Measurements from ENCODE around the gene FAM120A. TPM values are rescaled to one million over a fixed set of nuclear protein-coding genes. Genes with fewer than 3 reads are reported as not detected.

The FAM120A gene
- total RNA-seq, 2 experiments from 2014 or later = 115 to 154 TPM

- ChIA-PET POLR2A (interaction anchor here (1.1 to 1.9 kb wide), 3 partner anchors 11 to 113 kb away, joined by 3 to 6 read pairs (median 6); no protein-coding TSS in a partner anchor), CTCF (interaction anchor here (0.9 to 2.0 kb wide), 4 partner anchors 11 to 343 kb away, joined by 3 to 14 read pairs (median 8); no protein-coding TSS in a partner anchor)
- no peaks in the 10 kb centered on the region for H3K27me3 Mint-ChIP-seq
- intact Hi-C loops (cut with DNase I, micrococcal nuclease) = loop anchor here (1.0 to 10.0 kb wide), 14 partner anchors 48 to 1865 kb away; partner anchors contain the start of genes CARD19 (in 1 of the 2), CENPP (in 1 of the 2), FANCC (in 1 of the 2) and IARS1 (in 1 of the 2)
- peak overlapping the region; percentile 96 for H3K27ac Mint-ChIP-seq
- ATAC-seq (peak; percentile 0), DNase-seq (no peak)
- H3K36me3 Mint-ChIP-seq (ENCODE audit: low read depth) = peaks cover 41% of the 10 kb centered on the region
- H3K4me1 Mint-ChIP-seq = peaks cover 42% of the 10 kb centered on the region
- peak overlapping the region; percentile 89 for H3K4me3 Mint-ChIP-seq
- H3K9me3 Mint-ChIP-seq (ENCODE audit: low read depth) = no peaks in the 10 kb centered on the region
Measured at GRCh38 chr9:93452710-93453046, 1.2 kb downstream of the FAM120A start.

- CTCF ChIA-PET = interaction anchor here (0.6 to 2.0 kb wide), 7 partner anchors 11 to 344 kb away, joined by 3 to 14 read pairs (median 4); no protein-coding TSS in a partner anchor
- peaks cover 44% of the 10 kb centered on the region for H3K36me3 Mint-ChIP-seq (ENCODE audit: low read depth)
Measured at GRCh38 chr9:93453047-93453914, 1.8 kb downstream of the FAM120A start, which contains the start of gene FAM120AOS. TSS of gene FAM120AOS (minus strand) at chr9:93453581. CDS start at chr9:93452709, 872 bp downstream.

GRCh38 chr9:93456022-93456421, 4.5 kb downstream of the FAM120A start:
- Mint-ChIP-seq H3K4me3 (peak overlapping the region; percentile 50), H3K36me3 (ENCODE audit: low read depth) (peaks cover 33% of the 10 kb centered on the region), H3K27me3 (no peaks in the 10 kb centered on the region), H3K9me3 (ENCODE audit: low read depth) (no peaks in the 10 kb centered on the region), H3K27ac (peak overlapping the region; percentile 70), H3K4me1 (peaks cover 61% of the 10 kb centered on the region)
- DNase-seq (no peak), ATAC-seq (no peak)
- intact Hi-C loops (cut with DNase I, micrococcal nuclease) = loop anchor here (10.0 kb wide), 3 partner anchors 501 to 1161 kb away; partner anchors contain the start of gene IARS1 (in 1 of the 2)
- ChIA-PET CTCF (interaction anchor here (0.5 to 0.9 kb wide), 2 partner anchors 34 to 396 kb away, joined by 3 read pairs; no protein-coding TSS in a partner anchor), POLR2A (no interaction called here)

More at GRCh38 chr9:93453047-93453914, 1.8 kb downstream of the FAM120A start, which contains the start of gene FAM120AOS:
- Mint-ChIP-seq H3K27me3 (no peaks in the 10 kb centered on the region), H3K27ac (peak within 1 kb of the TSS; percentile 96), H3K4me3 (peak within 1 kb of the TSS; percentile 89), H3K9me3 (ENCODE audit: low read depth) (no peaks in the 10 kb centered on the region), H3K4me1 (peaks cover 47% of the 10 kb centered on the region)
- DNase-seq (peak; percentile 92), ATAC-seq (peak; percentile 68)
- POLR2A ChIA-PET = interaction anchor here (0.6 to 1.9 kb wide), 7 partner anchors 10 to 490 kb away, joined by 3 to 6 read pairs (median 3); no protein-coding TSS in a partner anchor
- intact Hi-C loops (cut with DNase I, micrococcal nuclease) = loop anchor here (1.0 to 10.0 kb wide), 14 partner anchors 48 to 1864 kb away; partner anchors contain the start of genes CARD19 (in 1 of the 2), CENPP (in 1 of the 2), FANCC (in 1 of the 2) and IARS1 (in 1 of the 2)

- ATAC-seq (no peak), DNase-seq (no peak)
- ChIA-PET POLR2A (no interaction called here), CTCF (interaction anchor here (0.9 to 1.2 kb wide), 2 partner anchors 34 to 110 kb away, joined by 3 to 5 read pairs; no protein-coding TSS in a partner anchor)
- intact Hi-C loops (cut with DNase I, micrococcal nuclease) = loop anchor here (10.0 kb wide), 3 partner anchors 502 to 1162 kb away; partner anchors contain the start of gene IARS1 (in 1 of the 2)
- Mint-ChIP-seq H3K9me3 (ENCODE audit: low read depth) (no peaks in the 10 kb centered on the region), H3K4me1 (peaks cover 63% of the 10 kb centered on the region), H3K27ac (peak overlapping the region; percentile 70), H3K36me3 (ENCODE audit: low read depth) (peaks cover 33% of the 10 kb centered on the region), H3K27me3 (no peaks in the 10 kb centered on the region), H3K4me3 (peak overlapping the region; percentile 50)
Measured at GRCh38 chr9:93456504-93456903, 5.0 kb downstream of the FAM120A start.

- peaks cover 65% of the 10 kb centered on the region for H3K4me1 Mint-ChIP-seq
- ChIA-PET POLR2A (no interaction called here), CTCF (interaction anchor here (0.9 to 1.2 kb wide), 2 partner anchors 33 to 110 kb away, joined by 3 to 5 read pairs; no protein-coding TSS in a partner anchor)
- H3K27me3 Mint-ChIP-seq = no peaks in the 10 kb centered on the region
- H3K36me3 Mint-ChIP-seq (ENCODE audit: low read depth) = peaks cover 33% of the 10 kb centered on the region
- H3K4me3 Mint-ChIP-seq = no peak overlapping the region
- H3K27ac Mint-ChIP-seq = no peak overlapping the region
- H3K9me3 Mint-ChIP-seq (ENCODE audit: low read depth) = no peaks in the 10 kb centered on the region
- no peak for DNase-seq
- intact Hi-C loops (cut with DNase I, micrococcal nuclease) = loop anchor here (10.0 kb wide), 3 partner anchors 502 to 1162 kb away; partner anchors contain the start of gene IARS1 (in 1 of the 2)
- no peak for ATAC-seq
Measured at GRCh38 chr9:93457006-93457405, 5.5 kb downstream of the FAM120A start.

- ChIA-PET POLR2A (no interaction called here), CTCF (no interaction called here)
- H3K36me3 Mint-ChIP-seq (ENCODE audit: low read depth) = peaks cover 28% of the 10 kb centered on the region
- H3K9me3 Mint-ChIP-seq (ENCODE audit: low read depth) = no peaks in the 10 kb centered on the region
- H3K4me3 Mint-ChIP-seq = no peak overlapping the region
- H3K4me1 Mint-ChIP-seq = peaks cover 79% of the 10 kb centered on the region
- no peak for DNase-seq
- H3K27me3 Mint-ChIP-seq = no peaks in the 10 kb centered on the region
- peak overlapping the region; percentile 15 for H3K27ac Mint-ChIP-seq
- no peak for ATAC-seq
- intact Hi-C loops (cut with DNase I, micrococcal nuclease) = loop anchor here (10.0 kb wide), 3 partner anchors 504 to 1164 kb away; partner anchors contain the start of gene IARS1 (in 1 of the 2)
Measured at GRCh38 chr9:93458712-93459111, 7.2 kb downstream of the FAM120A start.

GRCh38 chr9:93459432-93459847, 8.0 kb downstream of the FAM120A start:
- Mint-ChIP-seq H3K9me3 (ENCODE audit: low read depth) (no peaks in the 10 kb centered on the region), H3K27me3 (no peaks in the 10 kb centered on the region), H3K36me3 (ENCODE audit: low read depth) (peaks cover 28% of the 10 kb centered on the region), H3K4me3 (no peak overlapping the region), H3K4me1 (peaks cover 80% of the 10 kb centered on the region), H3K27ac (peak overlapping the region; percentile 39)
- CTCF ChIA-PET = no interaction called here
- no peak for DNase-seq
- intact Hi-C loops (cut with DNase I, micrococcal nuclease) = loop anchor here (10.0 kb wide), 3 partner anchors 505 to 1165 kb away; partner anchors contain the start of gene IARS1 (in 1 of the 2)
- no peak for ATAC-seq
- POLR2A ChIA-PET = no interaction called here

GRCh38 chr9:93460689-93461413, 9.4 kb downstream of the FAM120A start:
- intact Hi-C loops (cut with DNase I, micrococcal nuclease) = no loop called here
- peaks cover 82% of the 10 kb centered on the region for H3K4me1 Mint-ChIP-seq
- no peaks in the 10 kb centered on the region for H3K9me3 Mint-ChIP-seq (ENCODE audit: low read depth)
- peak overlapping the region; percentile 23 for H3K27ac Mint-ChIP-seq
- no peaks in the 10 kb centered on the region for H3K27me3 Mint-ChIP-seq
- H3K4me3 Mint-ChIP-seq = no peak overlapping the region
- peaks cover 33% of the 10 kb centered on the region for H3K36me3 Mint-ChIP-seq (ENCODE audit: low read depth)
- ATAC-seq (no peak), DNase-seq (no peak)
- ChIA-PET POLR2A (no interaction called here), CTCF (interaction anchor here (0.6 to 1.4 kb wide), 2 partner anchors 19 to 1136 kb away, joined by 3 to 4 read pairs; no protein-coding TSS in a partner anchor)

- H3K4me3 Mint-ChIP-seq = no peak overlapping the region
- intact Hi-C loops (cut with DNase I, micrococcal nuclease) = no loop called here
- H3K36me3 Mint-ChIP-seq (ENCODE audit: low read depth) = peaks cover 29% of the 10 kb centered on the region
- H3K9me3 Mint-ChIP-seq (ENCODE audit: low read depth) = no peaks in the 10 kb centered on the region
- DNase-seq (no peak), ATAC-seq (no peak)
- H3K27ac Mint-ChIP-seq = no peak overlapping the region
- ChIA-PET POLR2A (no interaction called here), CTCF (interaction anchor here (1.4 kb wide), 1 partner anchor 18 kb away, joined by 3 read pairs; no protein-coding TSS in a partner anchor)
- no peaks in the 10 kb centered on the region for H3K27me3 Mint-ChIP-seq
- H3K4me1 Mint-ChIP-seq = peaks cover 81% of the 10 kb centered on the region
Measured at GRCh38 chr9:93461414-93461743, 9.9 kb downstream of the FAM120A start.

GRCh38 chr9:93461821-93462220, 10.3 kb downstream of the FAM120A start:
- DNase-seq (no peak), ATAC-seq (no peak)
- intact Hi-C loops (cut with DNase I, micrococcal nuclease) = no loop called here
- Mint-ChIP-seq H3K27ac (no peak overlapping the region), H3K27me3 (no peaks in the 10 kb centered on the region), H3K36me3 (ENCODE audit: low read depth) (peaks cover 28% of the 10 kb centered on the region), H3K4me1 (peaks cover 81% of the 10 kb centered on the region), H3K9me3 (ENCODE audit: low read depth) (no peaks in the 10 kb centered on the region), H3K4me3 (no peak overlapping the region)
- ChIA-PET POLR2A (interaction anchor here (0.6 kb wide), 1 partner anchor 105 kb away, joined by 3 read pairs; no protein-coding TSS in a partner anchor), CTCF (no interaction called here)
